Measurements from ENCODE around the gene GRSF1.
"Not testable (repeated sequence)": the region's sequence is repeated elsewhere in the genome, so short reads cannot be mapped to it uniquely, and the experiment has no call there.

GRSF1 gene

GRCh38 chr4:70815370-70815769 is 24.3 kb downstream of the GRSF1 start:
- Histone ChIP-seq H3K9ac (ENCODE audit: low read depth, low read length) (no peak overlapping the region), H3K9me3 (ENCODE audit: control insufficient read depth, insufficient read depth, low read length) (no peaks in the 10 kb centered on the region), H3K36me3 (ENCODE audit: insufficient read depth, low read length) (peaks cover 14% of the 10 kb centered on the region), H3K4me1 (ENCODE audit: insufficient read depth, low read length) (no peaks in the 10 kb centered on the region)

- no peak overlapping the region for H3K9ac ChIP-seq (ENCODE audit: low read depth, low read length)
- no peaks in the 10 kb centered on the region for H3K36me3 ChIP-seq (ENCODE audit: insufficient read depth, low read length)
- no peaks in the 10 kb centered on the region for H3K9me3 ChIP-seq (ENCODE audit: control insufficient read depth, insufficient read depth, low read length)
- no peaks in the 10 kb centered on the region for H3K4me1 ChIP-seq (ENCODE audit: insufficient read depth, low read length)
These were observed 31.5 kb downstream of the GRSF1 start for GRCh38 chr4:70808151-70808550.

- H3K9ac ChIP-seq (ENCODE audit: low read depth, low read length) = no peak overlapping the region
- H3K9me3 ChIP-seq (ENCODE audit: control insufficient read depth, insufficient read depth, low read length) = no peaks in the 10 kb centered on the region
- H3K36me3 ChIP-seq (ENCODE audit: insufficient read depth, low read length) = no peaks in the 10 kb centered on the region
- H3K4me1 ChIP-seq (ENCODE audit: insufficient read depth, low read length) = no peaks in the 10 kb centered on the region
These were observed 36.6 kb downstream of the GRSF1 start for GRCh38 chr4:70802928-70803580.

GRCh38 chr4:70801265-70801809 is 38.4 kb downstream of the GRSF1 start:
- H3K9ac ChIP-seq (ENCODE audit: low read depth, low read length) = no peak overlapping the region
- H3K9me3 ChIP-seq (ENCODE audit: control insufficient read depth, insufficient read depth, low read length) = no peaks in the 10 kb centered on the region
- H3K4me1 ChIP-seq (ENCODE audit: insufficient read depth, low read length) = no peaks in the 10 kb centered on the region
- H3K36me3 ChIP-seq (ENCODE audit: insufficient read depth, low read length) = no peaks in the 10 kb centered on the region

- Histone ChIP-seq H3K9me3 (ENCODE audit: control insufficient read depth, insufficient read depth, low read length) (no peaks in the 10 kb centered on the region), H3K36me3 (ENCODE audit: insufficient read depth, low read length) (no peaks in the 10 kb centered on the region), H3K9ac (ENCODE audit: low read depth, low read length) (no peak overlapping the region), H3K4me1 (ENCODE audit: insufficient read depth, low read length) (no peaks in the 10 kb centered on the region)
These were observed 46.1 kb downstream of the GRSF1 start for GRCh38 chr4:70793626-70794025.

- Histone ChIP-seq H3K9me3 (ENCODE audit: control insufficient read depth, insufficient read depth, low read length) (no peaks in the 10 kb centered on the region), H3K9ac (ENCODE audit: low read depth, low read length) (no peak overlapping the region), H3K36me3 (ENCODE audit: insufficient read depth, low read length) (no peaks in the 10 kb centered on the region), H3K4me1 (ENCODE audit: insufficient read depth, low read length) (no peaks in the 10 kb centered on the region)
These were observed 51.0 kb downstream of the GRSF1 start for GRCh38 chr4:70788733-70789132.

GRCh38 chr4:70787496-70787895 is 52.2 kb downstream of the GRSF1 start:
- Histone ChIP-seq H3K9ac (ENCODE audit: low read depth, low read length) (no peak overlapping the region), H3K4me1 (ENCODE audit: insufficient read depth, low read length) (no peaks in the 10 kb centered on the region), H3K36me3 (ENCODE audit: insufficient read depth, low read length) (no peaks in the 10 kb centered on the region), H3K9me3 (ENCODE audit: control insufficient read depth, insufficient read depth, low read length) (no peaks in the 10 kb centered on the region)

GRCh38 chr4:70783096-70783495 is 56.6 kb downstream of the GRSF1 start:
- no peaks in the 10 kb centered on the region for H3K9me3 ChIP-seq (ENCODE audit: control insufficient read depth, insufficient read depth, low read length)
- H3K36me3 ChIP-seq (ENCODE audit: insufficient read depth, low read length) = no peaks in the 10 kb centered on the region; the same call in 1 of the 2 replicates
- H3K9ac ChIP-seq (ENCODE audit: low read depth, low read length) = no peak overlapping the region
- H3K4me1 ChIP-seq (ENCODE audit: insufficient read depth, low read length) = no peaks in the 10 kb centered on the region

- H3K4me1 ChIP-seq (ENCODE audit: insufficient read depth, low read length) = no peaks in the 10 kb centered on the region
These were observed 60.7 kb downstream of the GRSF1 start for GRCh38 chr4:70778888-70779422.

GRCh38 chr4:70772929-70773555 is 66.6 kb downstream of the GRSF1 start:
- Histone ChIP-seq H3K9ac (ENCODE audit: low read depth, low read length) (no peak overlapping the region), H3K4me1 (ENCODE audit: insufficient read depth, low read length) (no peaks in the 10 kb centered on the region), H3K9me3 (ENCODE audit: control insufficient read depth, insufficient read depth, low read length) (no peaks in the 10 kb centered on the region), H3K36me3 (ENCODE audit: insufficient read depth, low read length) (no peaks in the 10 kb centered on the region)

More at GRCh38 chr4:70778888-70779422, 60.7 kb downstream of the GRSF1 start:
- H3K9me3 ChIP-seq (ENCODE audit: control insufficient read depth, insufficient read depth, low read length) = no peaks in the 10 kb centered on the region
- H3K9ac ChIP-seq (ENCODE audit: low read depth, low read length) = no peak overlapping the region
- H3K36me3 ChIP-seq (ENCODE audit: insufficient read depth, low read length) = no peaks in the 10 kb centered on the region; the same call in 1 of the 2 replicates

- not testable (repeated sequence) for H3K9me3 ChIP-seq (ENCODE audit: control insufficient read depth, insufficient read depth, low read length); H3K4me1 ChIP-seq (ENCODE audit: insufficient read depth, low read length); H3K9ac ChIP-seq (ENCODE audit: low read depth, low read length); H3K36me3 ChIP-seq (ENCODE audit: insufficient read depth, low read length)
These were observed 70.3 kb downstream of the GRSF1 start for GRCh38 chr4:70769396-70769795.

GRCh38 chr4:70768301-70768948 is 71.3 kb downstream of the GRSF1 start:
- Histone ChIP-seq H3K4me1 (ENCODE audit: insufficient read depth, low read length) (no peaks in the 10 kb centered on the region), H3K9ac (ENCODE audit: low read depth, low read length) (no peak overlapping the region), H3K9me3 (ENCODE audit: control insufficient read depth, insufficient read depth, low read length) (no peaks in the 10 kb centered on the region), H3K36me3 (ENCODE audit: insufficient read depth, low read length) (no peaks in the 10 kb centered on the region)
